Measurements from ENCODE around the gene PIPOX. TPM values are rescaled to one million over a fixed set of nuclear protein-coding genes. Genes with fewer than 3 reads are reported as not detected.
A peak's percentile ranks its signal among the peaks of the same experiment; 100 is the strongest.

The PIPOX gene
- total and polyA plus RNA-seq, 2 of the 8 experiments (the other 6 are each of a cell fraction or from before 2014, with no cell fraction given) = 57.2 to 99.6 TPM

GRCh38 chr17:29073045-29073444, 30.1 kb downstream of the PIPOX start:
- DNase-seq (ENCODE audit: low read depth in 1 of 2, low spot score in 2 of 2) (no peak), FAIRE-seq (no peak)
- Histone ChIP-seq H4K20me1 (replicated peaks in 1 of 2; ENCODE audit: control insufficient read depth in 1 of 2, insufficient read depth in 2 of 2, low read length in 2 of 2) (no peaks in the 10 kb centered on the region), H3K9ac (replicated peaks in 1 of 4; ENCODE audit: extremely low read depth in 1 of 4, low read depth in 3 of 4, low read length in 3 of 4) (no peak overlapping the region), H4K91ac (replicated peaks; ENCODE audit: insufficient read length, low read length) (no peak overlapping the region), H4K8ac (ENCODE audit: extremely low read depth, insufficient read depth, low read length) (no peak overlapping the region), H3K79me2 (ENCODE audit: control insufficient read depth in 1 of 2, insufficient read depth in 2 of 2, low read length in 2 of 2) (no peaks in the 10 kb centered on the region), H2BK20ac (ENCODE audit: low read length) (no peak overlapping the region), H3K4me2 (ENCODE audit: insufficient read depth in 1 of 2, low read depth in 2 of 2, low read length in 2 of 2) (no peak overlapping the region), H3K79me1 (ENCODE audit: low read depth, low read length) (no peaks in the 10 kb centered on the region), H3K23me2 (ENCODE audit: low read depth, low read length) (no peaks in the 10 kb centered on the region), H2AK5ac (ENCODE audit: low read depth, low read length) (0 out of 2 replicates have a peak overlapping the region, but pooled peaks have one; percentile 42), H3K27me3 (replicated peaks in 1 of 4; ENCODE audit: control insufficient read depth in 3 of 4, extremely low read depth in 1 of 4, insufficient read depth in 3 of 4, low read length in 3 of 4) (no peaks in the 10 kb centered on the region), H4K5ac (ENCODE audit: insufficient read length, low read depth, low read length) (no peak overlapping the region), H3K14ac (ENCODE audit: insufficient read length) (no peak overlapping the region), H3K9me3 (ENCODE audit: insufficient read depth in 2 of 2, low read depth in 1 of 2, low read length in 1 of 2) (no peaks in the 10 kb centered on the region), H3K18ac (ENCODE audit: extremely low read depth, low read length) (no peak overlapping the region), H3K27ac (ENCODE audit: low read depth, low read length) (no peak overlapping the region), H2BK5ac (ENCODE audit: low read depth, low read length) (no peak overlapping the region), H3K4ac (replicated peaks; ENCODE audit: insufficient read length, low read depth, low read length) (no peak overlapping the region), H2BK120ac (replicated peaks; ENCODE audit: low read depth, low read length) (no peak overlapping the region), H2AFZ (ENCODE audit: low read length) (no peak overlapping the region), H3K36me3 (ENCODE audit: control insufficient read depth in 2 of 4, insufficient read depth in 4 of 4, low read length in 3 of 4) (no peaks in the 10 kb centered on the region; a peak in 1 of 8 replicates), H3K23ac (ENCODE audit: insufficient read length) (no peak overlapping the region), H2BK12ac (ENCODE audit: low read depth, low read length) (peak overlapping the region; percentile 60; the same call in 1 of the 2 replicates), H3K4me3 (ENCODE audit: extremely low read depth in 1 of 4, insufficient read depth in 2 of 4, low read depth in 3 of 4, low read length in 4 of 4) (no peak overlapping the region), H2BK15ac (ENCODE audit: low read length) (no peak overlapping the region), H3K56ac (replicated peaks; ENCODE audit: insufficient read length, low read depth, low read length) (no peak overlapping the region), H3K4me1 (replicated peaks in 1 of 4; ENCODE audit: control insufficient read depth in 3 of 4, insufficient read depth in 4 of 4, low read length in 3 of 4) (peaks cover 14 to 31% (median 24%) of the 10 kb centered on the region in 4 experiments)
- ChIA-PET CTCF (ENCODE audit: partially characterized antibody) (interaction anchor here (1.5 to 2.4 kb wide), 4 partner anchors 11 to 119 kb away, joined by 3 to 13 read pairs (median 8); no protein-coding TSS in a partner anchor), POLR2A (ENCODE audit: partially characterized antibody) (interaction anchor here (0.5 to 3.2 kb wide), 8 partner anchors 11 to 123 kb away, joined by 3 to 19 read pairs (median 4); no protein-coding TSS in a partner anchor)
- 70% methylated on average over 2 of the region's 2 CpGs; no CpG with 5 or more reads in 1 of the 2 experiments for WGBS, 2 experiments (ENCODE audit: extremely low coverage in 1 of 2, insufficient coverage in 1 of 2, insufficient read length in 1 of 2, insufficient replicate concordance in 2 of 2, low coverage in 1 of 2, low lambda C conversion rate in 2 of 2, missing lambda C conversion rate in 1 of 2)
- TF ChIP-seq MAFK (IDR thresholded peaks at IDR 0.05; ENCODE audit: low read depth, low read length) (no peak), EGR1 (IDR thresholded peaks at IDR 0.05; ENCODE audit: borderline replicate concordance, low read depth, low read length) (no peak), ATF3 (IDR thresholded peaks at IDR 0.05; ENCODE audit: insufficient read depth, low read depth, low read length) (no peak), RFX5 (IDR thresholded peaks at IDR 0.05; ENCODE audit: borderline replicate concordance, low read depth, low read length) (no peak), USF2 (IDR thresholded peaks at IDR 0.05; ENCODE audit: low read length) (no peak), EP300 (IDR thresholded peaks at IDR 0.05; ENCODE audit: borderline replicate concordance in 1 of 2, low read depth in 2 of 2, low read length in 2 of 2) (no peak), BCL11A (IDR thresholded peaks at IDR 0.05; ENCODE audit: low read depth in 2 of 2, low read length in 2 of 2) (no peak), HDAC2 (IDR thresholded peaks at IDR 0.05; ENCODE audit: borderline replicate concordance in 1 of 2, low read depth in 2 of 2, low read length in 2 of 2) (no peak), SUZ12 (IDR thresholded peaks at IDR 0.05; ENCODE audit: low read length) (no peak), BACH1 (IDR thresholded peaks at IDR 0.05; ENCODE audit: low read length) (no peak), E2F6 (IDR thresholded peaks at IDR 0.05) (no peak)
